ENCODE data around the gene TSPAN7.

The TSPAN7 gene

GRCh38 chrX:38578167-38578566 lies 16.8 kb downstream of the TSPAN7 start:
- in situ Hi-C loops (cut with HindIII; ENCODE audit: low pct_ligation_motif_present, low pct_unique_long_range_greater_than_20kb, low sequenced_read_pairs) = no loop called here
- no peak for DNase-seq

DNA sequence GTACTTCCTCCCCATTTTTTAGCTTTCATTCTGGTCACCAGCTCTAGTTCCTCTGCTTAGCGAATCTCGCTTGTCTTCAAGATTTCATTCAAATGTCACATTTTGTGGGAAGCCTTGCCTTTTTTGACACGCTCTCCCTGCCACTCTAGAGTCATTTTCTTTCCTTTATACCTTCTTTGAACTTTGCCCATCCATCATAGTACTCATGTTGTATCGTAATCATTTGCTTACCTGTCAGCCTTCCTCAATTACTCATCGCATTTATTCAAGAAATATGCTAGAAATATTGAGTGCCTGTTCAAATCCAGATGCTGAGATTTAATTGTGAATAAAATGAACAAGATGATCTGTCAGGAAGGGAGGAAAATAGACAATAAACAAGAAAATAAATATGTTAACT lies 21.8 kb downstream of the TSPAN7 start:
- DNase-seq = no peak
- in situ Hi-C loops (cut with HindIII; ENCODE audit: low pct_ligation_motif_present, low pct_unique_long_range_greater_than_20kb, low sequenced_read_pairs) = no loop called here

- in situ Hi-C loops (cut with HindIII; ENCODE audit: low pct_ligation_motif_present, low pct_unique_long_range_greater_than_20kb, low sequenced_read_pairs) = no loop called here
- no peak for DNase-seq
Measured at GRCh38 chrX:38594434-38594833, 33.1 kb downstream of the TSPAN7 start.

- in situ Hi-C loops (cut with HindIII; ENCODE audit: low pct_ligation_motif_present, low pct_unique_long_range_greater_than_20kb, low sequenced_read_pairs) = no loop called here
- no peak for DNase-seq
Measured at GRCh38 chrX:38595801-38596200, 34.5 kb downstream of the TSPAN7 start.

DNA sequence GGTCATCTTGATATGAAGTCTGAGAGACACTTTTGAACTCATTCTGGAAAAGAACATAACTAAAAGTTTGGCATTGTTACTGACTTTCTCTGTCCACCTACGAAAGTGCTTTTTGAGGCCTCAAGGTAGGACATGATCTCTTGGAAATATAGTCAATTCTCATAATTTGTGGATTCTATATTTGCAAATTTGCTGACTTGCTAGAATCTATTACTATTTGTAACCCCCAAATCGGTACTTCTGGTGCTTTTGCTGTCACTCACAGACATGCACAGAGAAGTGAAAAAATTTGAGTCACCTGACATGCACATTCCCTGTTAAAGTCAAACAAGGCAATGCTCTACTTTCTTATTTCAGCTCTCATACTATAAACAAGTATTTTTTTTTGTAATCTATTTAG lies 35.6 kb downstream of the TSPAN7 start:
- DNase-seq = no peak
- in situ Hi-C loops (cut with HindIII; ENCODE audit: low pct_ligation_motif_present, low pct_unique_long_range_greater_than_20kb, low sequenced_read_pairs) = no loop called here

DNA sequence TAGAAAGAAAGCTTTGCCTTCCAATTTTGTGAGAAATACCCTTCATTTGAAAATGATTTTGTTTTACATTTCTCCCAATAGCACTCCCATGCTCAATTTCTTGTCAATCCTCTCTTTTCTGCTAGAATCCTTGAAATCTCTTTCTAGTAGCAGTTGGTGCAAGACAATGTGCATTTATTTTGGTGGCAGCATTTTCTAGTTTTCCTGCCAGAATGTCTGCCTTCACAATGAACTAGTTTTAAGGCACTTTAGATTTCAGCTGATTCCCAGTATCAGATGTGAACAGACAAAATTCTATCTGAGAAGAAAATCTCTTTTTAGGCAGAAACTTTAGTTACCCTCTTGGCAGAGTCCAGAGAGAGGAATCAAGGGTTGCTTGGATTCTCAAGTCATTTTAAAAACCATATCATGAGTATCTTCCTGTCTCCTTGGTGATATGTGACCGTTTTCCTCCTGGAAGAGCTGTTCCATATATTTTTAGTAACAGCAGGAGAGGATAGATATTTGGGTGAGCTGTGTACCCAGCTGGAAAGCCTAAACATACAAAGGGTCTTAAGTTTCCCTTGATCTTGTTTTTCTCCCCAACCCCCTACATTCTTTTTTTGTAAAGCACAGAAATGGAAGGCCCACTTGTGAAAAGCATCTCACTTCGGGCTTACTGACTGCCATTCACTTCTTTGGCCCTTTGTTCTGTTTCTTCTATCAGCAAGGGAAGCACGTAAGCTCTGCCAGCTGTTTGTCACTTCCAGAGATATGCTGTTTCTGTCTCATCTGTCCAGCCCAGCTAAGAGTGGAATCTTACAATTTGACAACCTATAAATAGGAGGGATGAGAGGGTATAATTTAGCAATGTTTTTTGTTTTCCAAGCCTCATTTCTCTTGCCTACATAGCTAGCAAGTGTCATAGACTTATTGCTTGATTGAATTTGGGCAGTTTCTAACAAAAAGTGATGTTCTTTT lies 38.7 kb downstream of the TSPAN7 start:
- in situ Hi-C loops (cut with HindIII; ENCODE audit: low pct_ligation_motif_present, low pct_unique_long_range_greater_than_20kb, low sequenced_read_pairs) = no loop called here
- no peak for DNase-seq

GRCh38 chrX:38601866-38602265 lies 40.5 kb downstream of the TSPAN7 start:
- DNase-seq = no peak
- in situ Hi-C loops (cut with HindIII; ENCODE audit: low pct_ligation_motif_present, low pct_unique_long_range_greater_than_20kb, low sequenced_read_pairs) = no loop called here

GRCh38 chrX:38606821-38607220 lies 45.5 kb downstream of the TSPAN7 start:
- no peak for DNase-seq
- in situ Hi-C loops (cut with HindIII; ENCODE audit: low pct_ligation_motif_present, low pct_unique_long_range_greater_than_20kb, low sequenced_read_pairs) = no loop called here

GRCh38 chrX:38607976-38608375 lies 46.6 kb downstream of the TSPAN7 start:
- DNase-seq = no peak
- in situ Hi-C loops (cut with HindIII; ENCODE audit: low pct_ligation_motif_present, low pct_unique_long_range_greater_than_20kb, low sequenced_read_pairs) = no loop called here

- in situ Hi-C loops (cut with HindIII; ENCODE audit: low pct_ligation_motif_present, low pct_unique_long_range_greater_than_20kb, low sequenced_read_pairs) = no loop called here
Measured at GRCh38 chrX:38610849-38611248, 49.5 kb downstream of the TSPAN7 start.

GRCh38 chrX:38612281-38612680 lies 50.9 kb downstream of the TSPAN7 start:
- no peak for DNase-seq

More at GRCh38 chrX:38610849-38611248, 49.5 kb downstream of the TSPAN7 start:
- no peak for DNase-seq

GRCh38 chrX:38614485-38614884 lies 53.1 kb downstream of the TSPAN7 start:
- no peak for DNase-seq
- in situ Hi-C loops (cut with HindIII; ENCODE audit: low pct_ligation_motif_present, low pct_unique_long_range_greater_than_20kb, low sequenced_read_pairs) = no loop called here

More at GRCh38 chrX:38612281-38612680, 50.9 kb downstream of the TSPAN7 start:
- in situ Hi-C loops (cut with HindIII; ENCODE audit: low pct_ligation_motif_present, low pct_unique_long_range_greater_than_20kb, low sequenced_read_pairs) = no loop called here

DNA sequence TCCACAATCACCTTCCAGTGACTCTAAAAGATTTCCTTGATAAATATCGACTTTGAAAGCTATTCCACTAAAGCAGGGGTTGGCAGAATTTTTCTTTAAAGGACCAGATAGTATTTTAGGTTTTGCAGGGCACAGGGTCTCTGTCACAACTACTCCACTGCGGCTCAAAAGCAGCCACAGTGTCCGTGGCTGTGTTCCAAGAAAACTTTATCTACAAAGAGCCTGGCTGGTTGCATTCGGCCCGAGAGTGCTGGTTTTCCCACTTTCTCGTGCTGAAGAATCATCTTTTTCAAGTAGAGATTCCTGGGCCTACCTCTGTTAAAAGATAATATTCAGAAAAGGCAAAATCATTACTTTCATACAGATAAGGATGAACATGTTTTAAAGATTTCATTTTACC lies 55.6 kb downstream of the TSPAN7 start:
- no peak for DNase-seq
- in situ Hi-C loops (cut with HindIII; ENCODE audit: low pct_ligation_motif_present, low pct_unique_long_range_greater_than_20kb, low sequenced_read_pairs) = no loop called here

GRCh38 chrX:38618180-38618579 lies 56.8 kb downstream of the TSPAN7 start:
- in situ Hi-C loops (cut with HindIII; ENCODE audit: low pct_ligation_motif_present, low pct_unique_long_range_greater_than_20kb, low sequenced_read_pairs) = no loop called here
- no peak for DNase-seq

DNA sequence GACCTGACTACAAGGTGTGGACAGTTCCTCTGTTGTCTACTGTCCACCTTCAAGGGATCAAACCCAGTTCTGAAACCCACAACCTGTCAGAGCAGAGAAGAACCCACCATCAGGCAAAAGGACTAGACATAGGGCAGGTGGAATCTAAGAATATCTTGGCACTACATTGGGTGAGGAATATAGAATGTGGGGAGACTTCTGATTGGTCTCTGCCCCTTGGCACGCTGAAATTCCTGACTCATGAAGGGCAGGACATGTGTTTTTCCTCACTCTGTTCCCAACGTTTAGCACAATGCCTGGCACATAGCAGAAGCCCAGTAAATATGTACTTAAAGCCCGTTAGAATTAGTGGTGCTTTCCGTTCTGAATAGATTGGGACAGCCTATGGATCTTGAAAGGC lies 59.3 kb downstream of the TSPAN7 start:
- in situ Hi-C loops (cut with HindIII; ENCODE audit: low pct_ligation_motif_present, low pct_unique_long_range_greater_than_20kb, low sequenced_read_pairs) = no loop called here
- DNase-seq = no peak

GRCh38 chrX:38626296-38626695 lies 65.0 kb downstream of the TSPAN7 start:
- DNase-seq = no peak
- in situ Hi-C loops (cut with HindIII; ENCODE audit: low pct_ligation_motif_present, low pct_unique_long_range_greater_than_20kb, low sequenced_read_pairs) = no loop called here

GRCh38 chrX:38627683-38628082 lies 66.3 kb downstream of the TSPAN7 start:
- in situ Hi-C loops (cut with HindIII; ENCODE audit: low pct_ligation_motif_present, low pct_unique_long_range_greater_than_20kb, low sequenced_read_pairs) = no loop called here
- peak; percentile 25 for DNase-seq

GRCh38 chrX:38628587-38628986 lies 67.2 kb downstream of the TSPAN7 start:
- in situ Hi-C loops (cut with HindIII; ENCODE audit: low pct_ligation_motif_present, low pct_unique_long_range_greater_than_20kb, low sequenced_read_pairs) = no loop called here
- DNase-seq = no peak

DNA sequence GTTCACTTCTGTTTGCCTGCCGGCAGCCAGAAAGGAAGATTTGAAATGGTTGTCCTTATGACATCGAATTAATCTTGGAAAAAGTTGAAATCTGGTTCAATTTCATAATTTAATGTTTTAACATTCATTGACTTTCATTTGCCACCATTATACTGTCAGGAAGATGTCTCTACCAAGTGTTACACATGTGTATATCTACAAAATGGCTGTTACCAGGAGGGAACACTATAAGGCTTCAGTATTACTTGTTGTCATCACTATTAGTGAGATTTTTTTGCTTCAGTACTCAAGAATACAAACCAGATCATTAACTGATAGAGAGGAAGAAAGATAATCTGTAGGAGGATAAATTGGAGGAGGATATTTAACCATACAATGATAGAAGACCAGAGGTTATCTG lies 71.2 kb downstream of the TSPAN7 start:
- DNase-seq = no peak
- in situ Hi-C loops (cut with HindIII; ENCODE audit: low pct_ligation_motif_present, low pct_unique_long_range_greater_than_20kb, low sequenced_read_pairs) = no loop called here

DNA sequence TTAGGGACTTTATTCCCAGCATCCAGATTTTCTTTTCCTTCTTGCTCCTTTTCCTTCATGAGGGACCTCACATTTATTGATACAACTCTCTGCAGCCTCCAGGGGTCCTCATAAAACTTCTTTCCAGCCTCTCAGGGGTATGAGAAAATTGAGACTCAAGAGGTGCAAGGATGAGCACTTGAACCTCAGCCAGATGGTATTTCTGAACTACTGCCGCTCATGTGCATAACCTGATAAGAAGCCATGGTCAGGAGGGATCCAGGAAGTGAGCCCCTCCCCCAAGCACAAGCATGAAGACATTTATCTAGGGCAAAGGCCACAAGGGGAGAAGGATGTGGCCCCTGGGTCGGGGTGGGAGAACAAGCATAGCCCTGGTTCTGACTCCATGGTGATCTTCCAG lies 73.3 kb downstream of the TSPAN7 start:
- DNase-seq = no peak
- in situ Hi-C loops (cut with HindIII; ENCODE audit: low pct_ligation_motif_present, low pct_unique_long_range_greater_than_20kb, low sequenced_read_pairs) = no loop called here

Data from ACHN (cell line).